ENCODE data around the gene NELFA.

The NELFA gene

DNA sequence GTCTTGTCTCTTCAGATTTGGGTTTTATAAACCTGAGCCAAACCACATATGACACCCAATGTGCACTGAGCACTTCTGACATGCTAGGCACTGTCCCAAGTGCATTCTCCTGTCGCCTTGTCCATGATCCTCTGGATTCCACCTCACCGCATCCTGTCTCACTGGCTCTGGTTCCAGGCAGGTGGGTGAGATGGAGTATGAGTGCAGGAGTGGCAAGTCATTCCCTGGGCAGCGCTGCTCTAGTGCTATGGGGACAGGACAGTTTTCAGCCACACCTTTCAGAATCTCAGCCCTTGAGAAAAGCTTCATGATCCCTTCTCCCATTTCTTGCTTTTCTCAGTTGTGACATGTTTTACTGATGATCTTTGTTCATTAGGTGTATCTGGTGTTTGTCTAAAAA lies 71.2 kb downstream of the NELFA start:
- ChIA-PET POLR2A (no interaction called here), CTCF (no interaction called here)
- Histone ChIP-seq H3K4me1 (ENCODE audit: control insufficient read depth, insufficient read depth, low read length) (peaks cover 6% of the 10 kb centered on the region), H3K4me3 (ENCODE audit: low read depth, low read length) (no peak overlapping the region), H3K36me3 (ENCODE audit: control insufficient read depth in 2 of 2, insufficient read depth in 1 of 2, low read length in 2 of 2) (peaks cover 4 to 68% of the 10 kb centered on the region in 2 experiments; a peak in 2 of 3 replicates), H3K27ac (ENCODE audit: extremely low read depth, low read depth, low read length) (no peak overlapping the region), H3K9me3 (ENCODE audit: control insufficient read depth, insufficient read depth, low read depth, low read length) (no peaks in the 10 kb centered on the region)
- TF ChIP-seq ZNF600 (tag by site-specific recombination; IDR thresholded peaks at IDR 0.05), result peak; percentile 67; the same call in 1 of the 2 replicates
- TF ChIP-seq ZNF792 (tag by site-specific recombination; IDR thresholded peaks at IDR 0.05), result no peak
- TF ChIP-seq, protein P1, sequence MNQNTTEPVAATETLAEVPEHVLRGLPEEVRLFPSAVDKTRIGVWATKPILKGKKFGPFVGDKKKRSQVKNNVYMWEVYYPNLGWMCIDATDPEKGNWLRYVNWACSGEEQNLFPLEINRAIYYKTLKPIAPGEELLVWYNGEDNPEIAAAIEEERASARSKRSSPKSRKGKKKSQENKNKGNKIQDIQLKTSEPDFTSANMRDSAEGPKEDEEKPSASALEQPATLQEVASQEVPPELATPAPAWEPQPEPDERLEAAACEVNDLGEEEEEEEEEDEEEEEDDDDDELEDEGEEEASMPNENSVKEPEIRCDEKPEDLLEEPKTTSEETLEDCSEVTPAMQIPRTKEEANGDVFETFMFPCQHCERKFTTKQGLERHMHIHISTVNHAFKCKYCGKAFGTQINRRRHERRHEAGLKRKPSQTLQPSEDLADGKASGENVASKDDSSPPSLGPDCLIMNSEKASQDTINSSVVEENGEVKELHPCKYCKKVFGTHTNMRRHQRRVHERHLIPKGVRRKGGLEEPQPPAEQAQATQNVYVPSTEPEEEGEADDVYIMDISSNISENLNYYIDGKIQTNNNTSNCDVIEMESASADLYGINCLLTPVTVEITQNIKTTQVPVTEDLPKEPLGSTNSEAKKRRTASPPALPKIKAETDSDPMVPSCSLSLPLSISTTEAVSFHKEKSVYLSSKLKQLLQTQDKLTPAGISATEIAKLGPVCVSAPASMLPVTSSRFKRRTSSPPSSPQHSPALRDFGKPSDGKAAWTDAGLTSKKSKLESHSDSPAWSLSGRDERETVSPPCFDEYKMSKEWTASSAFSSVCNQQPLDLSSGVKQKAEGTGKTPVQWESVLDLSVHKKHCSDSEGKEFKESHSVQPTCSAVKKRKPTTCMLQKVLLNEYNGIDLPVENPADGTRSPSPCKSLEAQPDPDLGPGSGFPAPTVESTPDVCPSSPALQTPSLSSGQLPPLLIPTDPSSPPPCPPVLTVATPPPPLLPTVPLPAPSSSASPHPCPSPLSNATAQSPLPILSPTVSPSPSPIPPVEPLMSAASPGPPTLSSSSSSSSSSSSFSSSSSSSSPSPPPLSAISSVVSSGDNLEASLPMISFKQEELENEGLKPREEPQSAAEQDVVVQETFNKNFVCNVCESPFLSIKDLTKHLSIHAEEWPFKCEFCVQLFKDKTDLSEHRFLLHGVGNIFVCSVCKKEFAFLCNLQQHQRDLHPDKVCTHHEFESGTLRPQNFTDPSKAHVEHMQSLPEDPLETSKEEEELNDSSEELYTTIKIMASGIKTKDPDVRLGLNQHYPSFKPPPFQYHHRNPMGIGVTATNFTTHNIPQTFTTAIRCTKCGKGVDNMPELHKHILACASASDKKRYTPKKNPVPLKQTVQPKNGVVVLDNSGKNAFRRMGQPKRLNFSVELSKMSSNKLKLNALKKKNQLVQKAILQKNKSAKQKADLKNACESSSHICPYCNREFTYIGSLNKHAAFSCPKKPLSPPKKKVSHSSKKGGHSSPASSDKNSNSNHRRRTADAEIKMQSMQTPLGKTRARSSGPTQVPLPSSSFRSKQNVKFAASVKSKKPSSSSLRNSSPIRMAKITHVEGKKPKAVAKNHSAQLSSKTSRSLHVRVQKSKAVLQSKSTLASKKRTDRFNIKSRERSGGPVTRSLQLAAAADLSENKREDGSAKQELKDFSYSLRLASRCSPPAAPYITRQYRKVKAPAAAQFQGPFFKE (tag by site-specific recombination; IDR thresholded peaks at IDR 0.05; ENCODE audit: borderline replicate concordance), result no peak
- TF ChIP-seq, protein P2, sequence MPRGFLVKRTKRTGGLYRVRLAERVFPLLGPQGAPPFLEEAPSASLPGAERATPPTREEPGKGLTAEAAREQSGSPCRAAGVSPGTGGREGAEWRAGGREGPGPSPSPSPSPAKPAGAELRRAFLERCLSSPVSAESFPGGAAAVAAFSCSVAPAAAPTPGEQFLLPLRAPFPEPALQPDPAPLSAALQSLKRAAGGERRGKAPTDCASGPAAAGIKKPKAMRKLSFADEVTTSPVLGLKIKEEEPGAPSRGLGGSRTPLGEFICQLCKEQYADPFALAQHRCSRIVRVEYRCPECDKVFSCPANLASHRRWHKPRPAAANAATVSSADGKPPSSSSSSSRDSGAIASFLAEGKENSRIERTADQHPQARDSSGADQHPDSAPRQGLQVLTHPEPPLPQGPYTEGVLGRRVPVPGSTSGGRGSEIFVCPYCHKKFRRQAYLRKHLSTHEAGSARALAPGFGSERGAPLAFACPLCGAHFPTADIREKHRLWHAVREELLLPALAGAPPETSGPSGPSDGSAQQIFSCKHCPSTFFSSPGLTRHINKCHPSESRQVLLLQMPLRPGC (tag by site-specific recombination; IDR thresholded peaks at IDR 0.05), result no peak
- TF ChIP-seq ZNF19 (tag by site-specific recombination; IDR thresholded peaks at IDR 0.05; ENCODE audit: low read depth), result no peak
- TF ChIP-seq ZSCAN16 (tag by site-specific recombination; IDR thresholded peaks at IDR 0.05), result no peak
- TF ChIP-seq ZNF221 (tag by site-specific recombination; IDR thresholded peaks at IDR 0.05; ENCODE audit: borderline replicate concordance), result no peak
- TF ChIP-seq ZFP69B (tag by site-specific recombination; IDR thresholded peaks at IDR 0.05), result no peak
- TF ChIP-seq ZNF549 (tag by site-specific recombination; IDR thresholded peaks at IDR 0.05), result peak; percentile 69
- TF ChIP-seq ZNF530 (tag by site-specific recombination; IDR thresholded peaks at IDR 0.05; ENCODE audit: low read depth), result no peak
- no peak for TF ChIP-seq SETDB1 (IDR thresholded peaks at IDR 0.05; ENCODE audit: insufficient read length, low read length)
- TF ChIP-seq ZNF132 (tag by site-specific recombination; IDR thresholded peaks at IDR 0.05; ENCODE audit: borderline replicate concordance), result no peak
- no peak for TF ChIP-seq ZNF274 (IDR thresholded peaks at IDR 0.05; ENCODE audit: low read length)
- TF ChIP-seq ZNF274 (tag by site-specific recombination; IDR thresholded peaks at IDR 0.05; ENCODE audit: borderline replicate concordance), result no peak
- no peak for TF ChIP-seq ZBTB8A (tag by site-specific recombination; IDR thresholded peaks at IDR 0.05)

DNA sequence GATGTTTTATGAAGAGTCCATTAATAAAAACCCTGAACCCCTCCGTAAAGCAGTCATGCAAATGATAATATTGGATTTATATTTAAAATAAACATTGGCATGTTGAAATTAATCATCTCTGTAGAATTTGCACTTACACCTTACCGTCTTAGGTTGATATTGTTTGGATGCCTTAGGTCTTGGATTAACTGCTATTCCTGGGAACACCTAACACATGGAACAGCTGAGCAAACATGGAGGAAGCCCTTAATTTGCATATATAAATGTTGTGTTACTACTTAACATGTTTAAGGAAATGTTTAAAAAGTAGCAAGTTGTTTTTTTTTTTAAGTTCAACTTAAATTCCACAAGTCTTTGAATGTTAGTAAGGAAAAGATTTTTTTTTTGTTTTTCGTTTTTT lies 75.1 kb downstream of the NELFA start:
- no peak overlapping the region for H3K27ac ChIP-seq (ENCODE audit: extremely low read depth, low read depth, low read length)
- ChIA-PET POLR2A (no interaction called here), CTCF (no interaction called here)
- H3K4me1 ChIP-seq (ENCODE audit: control insufficient read depth, insufficient read depth, low read length), result no peaks in the 10 kb centered on the region
- no peak overlapping the region for H3K4me3 ChIP-seq (ENCODE audit: low read depth, low read length)
- H3K9me3 ChIP-seq (ENCODE audit: control insufficient read depth, insufficient read depth, low read depth, low read length), result no peaks in the 10 kb centered on the region
- H3K36me3 ChIP-seq (ENCODE audit: control insufficient read depth in 2 of 2, insufficient read depth in 1 of 2, low read length in 2 of 2), result peaks cover 0 to 73% of the 10 kb centered on the region in 2 experiments; a peak in 2 of 3 replicates
- TF ChIP-seq, protein P3, sequence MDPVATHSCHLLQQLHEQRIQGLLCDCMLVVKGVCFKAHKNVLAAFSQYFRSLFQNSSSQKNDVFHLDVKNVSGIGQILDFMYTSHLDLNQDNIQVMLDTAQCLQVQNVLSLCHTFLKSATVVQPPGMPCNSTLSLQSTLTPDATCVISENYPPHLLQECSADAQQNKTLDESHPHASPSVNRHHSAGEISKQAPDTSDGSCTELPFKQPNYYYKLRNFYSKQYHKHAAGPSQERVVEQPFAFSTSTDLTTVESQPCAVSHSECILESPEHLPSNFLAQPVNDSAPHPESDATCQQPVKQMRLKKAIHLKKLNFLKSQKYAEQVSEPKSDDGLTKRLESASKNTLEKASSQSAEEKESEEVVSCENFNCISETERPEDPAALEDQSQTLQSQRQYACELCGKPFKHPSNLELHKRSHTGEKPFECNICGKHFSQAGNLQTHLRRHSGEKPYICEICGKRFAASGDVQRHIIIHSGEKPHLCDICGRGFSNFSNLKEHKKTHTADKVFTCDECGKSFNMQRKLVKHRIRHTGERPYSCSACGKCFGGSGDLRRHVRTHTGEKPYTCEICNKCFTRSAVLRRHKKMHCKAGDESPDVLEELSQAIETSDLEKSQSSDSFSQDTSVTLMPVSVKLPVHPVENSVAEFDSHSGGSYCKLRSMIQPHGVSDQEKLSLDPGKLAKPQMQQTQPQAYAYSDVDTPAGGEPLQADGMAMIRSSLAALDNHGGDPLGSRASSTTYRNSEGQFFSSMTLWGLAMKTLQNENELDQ (tag by site-specific recombination; IDR thresholded peaks at IDR 0.05; ENCODE audit: low read depth), result no peak
- TF ChIP-seq ZNF248 (tag by site-specific recombination; IDR thresholded peaks at IDR 0.05) (no peak), ZNF174 (tag by site-specific recombination; IDR thresholded peaks at IDR 0.05) (no peak), EGR2 (tag by site-specific recombination; IDR thresholded peaks at IDR 0.05; ENCODE audit: low read depth) (no peak), ZNF121 (tag by site-specific recombination; IDR thresholded peaks at IDR 0.05) (no peak), SP7 (tag by site-specific recombination; IDR thresholded peaks at IDR 0.05) (no peak), ZNF792 (tag by site-specific recombination; IDR thresholded peaks at IDR 0.05) (no peak), SP3 (tag by site-specific recombination; IDR thresholded peaks at IDR 0.05) (no peak), ZNF610 (tag by site-specific recombination; IDR thresholded peaks at IDR 0.05; ENCODE audit: borderline replicate concordance) (no peak), GFI1B (tag by site-specific recombination; IDR thresholded peaks at IDR 0.05) (no peak), ZFP37 (tag by site-specific recombination; IDR thresholded peaks at IDR 0.05) (no peak)
- TF ChIP-seq, protein P4, sequence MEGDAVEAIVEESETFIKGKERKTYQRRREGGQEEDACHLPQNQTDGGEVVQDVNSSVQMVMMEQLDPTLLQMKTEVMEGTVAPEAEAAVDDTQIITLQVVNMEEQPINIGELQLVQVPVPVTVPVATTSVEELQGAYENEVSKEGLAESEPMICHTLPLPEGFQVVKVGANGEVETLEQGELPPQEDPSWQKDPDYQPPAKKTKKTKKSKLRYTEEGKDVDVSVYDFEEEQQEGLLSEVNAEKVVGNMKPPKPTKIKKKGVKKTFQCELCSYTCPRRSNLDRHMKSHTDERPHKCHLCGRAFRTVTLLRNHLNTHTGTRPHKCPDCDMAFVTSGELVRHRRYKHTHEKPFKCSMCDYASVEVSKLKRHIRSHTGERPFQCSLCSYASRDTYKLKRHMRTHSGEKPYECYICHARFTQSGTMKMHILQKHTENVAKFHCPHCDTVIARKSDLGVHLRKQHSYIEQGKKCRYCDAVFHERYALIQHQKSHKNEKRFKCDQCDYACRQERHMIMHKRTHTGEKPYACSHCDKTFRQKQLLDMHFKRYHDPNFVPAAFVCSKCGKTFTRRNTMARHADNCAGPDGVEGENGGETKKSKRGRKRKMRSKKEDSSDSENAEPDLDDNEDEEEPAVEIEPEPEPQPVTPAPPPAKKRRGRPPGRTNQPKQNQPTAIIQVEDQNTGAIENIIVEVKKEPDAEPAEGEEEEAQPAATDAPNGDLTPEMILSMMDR (tag by site-specific recombination; IDR thresholded peaks at IDR 0.05), result no peak

Measured in HEK293 (cell line).